Activated CD4-positive, CD25-positive, alpha-beta regulatory T cell treated with anti-CD3 and anti-CD28 coated beads, Interleukin-2, amount 50 U/mL, for 72 hours (primary cell): ENCODE data around the gene LMF1.
"Not testable (repeated sequence)": the region's sequence is repeated elsewhere in the genome, so short reads cannot be mapped to it uniquely, and the experiment has no call there.

ENCODE experiments used
- DNase-seq: peaks from one replicate; pipeline ENCODE4 v3.0.0; 2021

LMF1 gene

GRCh38 chr16:890217-890616, 80.6 kb downstream of the LMF1 start:
- no peak for DNase-seq

- no peak for DNase-seq
Observed at GRCh38 chr16:889586-889985, 81.2 kb downstream of the LMF1 start.

- DNase-seq: no peak
Observed at GRCh38 chr16:888901-889570, 81.7 kb downstream of the LMF1 start.

GRCh38 chr16:888456-888855, 82.3 kb downstream of the LMF1 start:
- DNase-seq: not testable (repeated sequence)

GRCh38 chr16:887846-888245, 82.9 kb downstream of the LMF1 start:
- DNase-seq: no peak

GRCh38 chr16:886802-887731, 83.7 kb downstream of the LMF1 start:
- no peak for DNase-seq

- no peak for DNase-seq
Observed at GRCh38 chr16:886084-886543, 84.7 kb downstream of the LMF1 start.

- no peak for DNase-seq
Observed at GRCh38 chr16:885391-885790, 85.4 kb downstream of the LMF1 start.

GRCh38 chr16:884232-884631, 86.6 kb downstream of the LMF1 start:
- no peak for DNase-seq

- no peak for DNase-seq
Observed at GRCh38 chr16:883781-884180, 87.0 kb downstream of the LMF1 start.

GRCh38 chr16:883340-883739, 87.4 kb downstream of the LMF1 start:
- DNase-seq: no peak

- DNase-seq: not testable (repeated sequence)
Observed at GRCh38 chr16:882671-883070, 88.1 kb downstream of the LMF1 start.

GRCh38 chr16:882256-882655, 88.5 kb downstream of the LMF1 start:
- no peak for DNase-seq

GRCh38 chr16:881219-882097, 89.3 kb downstream of the LMF1 start:
- no peak for DNase-seq

- DNase-seq: no peak
Observed at GRCh38 chr16:880471-881171, 90.2 kb downstream of the LMF1 start.

- no peak for DNase-seq
Observed at GRCh38 chr16:879986-880385, 90.8 kb downstream of the LMF1 start.

GRCh38 chr16:879461-879861, 91.3 kb downstream of the LMF1 start:
- no peak for DNase-seq

GRCh38 chr16:878886-879285, 91.9 kb downstream of the LMF1 start:
- DNase-seq: no peak

- DNase-seq: no peak
Observed at GRCh38 chr16:878072-878784, 92.6 kb downstream of the LMF1 start.

- DNase-seq: no peak
Observed at GRCh38 chr16:877242-878071, 93.3 kb downstream of the LMF1 start.
